Skeletal muscle cell (primary cell): ENCODE measurements around the gene CAPS2.
A peak's percentile ranks its signal among the peaks of the same experiment; 100 is the strongest.
"Not testable (repeated sequence)": the region's sequence is repeated elsewhere in the genome, so short reads cannot be mapped to it uniquely, and the experiment has no call there.

Source experiments
- DNase-seq: peaks from one replicate; pipeline ENCODE4 v3.0.0-alpha.2; 2010; ENCODE audit warnings: low read depth
- H3K4me3 ChIP-seq: 2 replicates; pipeline ENCODE4 v1.5.1; 2011; ENCODE audit warnings: low read depth, mild to moderate bottlenecking, control low read depth, low read length, moderate library complexity

CAPS2 gene

GRCh38 chr12:75329918-75330826 lies at the start of gene CAPS2:
Gene CAPS2 (minus strand): TSS chr12:75330324. CDS start chr12:75326498, 3,826 bp downstream.
- DNase-seq, result peak; percentile 52
- peak within 1 kb of the TSS; percentile 64 for H3K4me3 ChIP-seq

- DNase-seq, result no peak
Observed at GRCh38 chr12:75378354-75378753, 48.2 kb upstream of the CAPS2 start.

GRCh38 chr12:75374971-75375370 lies 44.8 kb upstream of the CAPS2 start:
- no peak for DNase-seq
- H3K4me3 ChIP-seq, result no peak overlapping the region

More at GRCh38 chr12:75378354-75378753, 48.2 kb upstream of the CAPS2 start:
- no peak overlapping the region for H3K4me3 ChIP-seq

GRCh38 chr12:75366629-75367028 lies 36.5 kb upstream of the CAPS2 start:
- no peak for DNase-seq
- no peak overlapping the region for H3K4me3 ChIP-seq

- DNase-seq, result peak; percentile 58
- H3K4me3 ChIP-seq, result no peak overlapping the region
Observed at GRCh38 chr12:75364919-75365318, 34.8 kb upstream of the CAPS2 start.

- H3K4me3 ChIP-seq, result no peak overlapping the region
- no peak for DNase-seq
Observed at GRCh38 chr12:75361408-75361807, 31.3 kb upstream of the CAPS2 start.

GRCh38 chr12:75360920-75361319 lies 30.8 kb upstream of the CAPS2 start:
- DNase-seq, result no peak
- H3K4me3 ChIP-seq, result no peak overlapping the region

GRCh38 chr12:75354011-75354410 lies 23.9 kb upstream of the CAPS2 start:
- no peak for DNase-seq
- H3K4me3 ChIP-seq, result no peak overlapping the region

GRCh38 chr12:75350413-75350812 lies 20.3 kb upstream of the CAPS2 start:
- H3K4me3 ChIP-seq, result no peak overlapping the region
- DNase-seq, result no peak

- H3K4me3 ChIP-seq, result no peak overlapping the region
- no peak for DNase-seq
Observed at GRCh38 chr12:75349946-75350345, 19.8 kb upstream of the CAPS2 start.

GRCh38 chr12:75346215-75346614 lies 16.1 kb upstream of the CAPS2 start:
- not testable (repeated sequence) for DNase-seq

GRCh38 chr12:75345531-75345930 lies 15.4 kb upstream of the CAPS2 start:
- DNase-seq, result no peak
- H3K4me3 ChIP-seq, result no peak overlapping the region

More at GRCh38 chr12:75346215-75346614, 16.1 kb upstream of the CAPS2 start:
- not testable (repeated sequence) for H3K4me3 ChIP-seq

GRCh38 chr12:75341873-75342272 lies 11.7 kb upstream of the CAPS2 start:
- DNase-seq, result no peak
- H3K4me3 ChIP-seq, result no peak overlapping the region

GRCh38 chr12:75337905-75338304 lies 7.8 kb upstream of the CAPS2 start:
- DNase-seq, result no peak
- H3K4me3 ChIP-seq, result no peak overlapping the region

- peak within 1 kb of the TSS; percentile 55 for H3K4me3 ChIP-seq
- peak; percentile 61 for DNase-seq
Observed at GRCh38 chr12:75334384-75335030, 4.4 kb upstream of the CAPS2 start, which contains the start of gene GLIPR1L1. Gene GLIPR1L1 (plus strand): TSS chr12:75334670. CDS start chr12:75334729, 59 bp downstream.

GRCh38 chr12:75327642-75328041 lies 2.5 kb downstream of the CAPS2 start:
- no peak overlapping the region for H3K4me3 ChIP-seq
- no peak for DNase-seq

- H3K4me3 ChIP-seq, result no peak overlapping the region
- no peak for DNase-seq
Observed at GRCh38 chr12:75323663-75324062, 6.5 kb downstream of the CAPS2 start.

- no peak overlapping the region for H3K4me3 ChIP-seq
- DNase-seq, result peak; percentile 33
Observed at GRCh38 chr12:75322464-75322863, 7.7 kb downstream of the CAPS2 start.

- no peak overlapping the region for H3K4me3 ChIP-seq
- no peak for DNase-seq
Observed at GRCh38 chr12:75317784-75318183, 12.3 kb downstream of the CAPS2 start.

GRCh38 chr12:75315518-75315917 lies 14.6 kb downstream of the CAPS2 start:
- DNase-seq, result peak; percentile 22
- no peak overlapping the region for H3K4me3 ChIP-seq
